Measurements from ENCODE around the gene GRID2.
A peak's percentile ranks its signal among the peaks of the same experiment; 100 is the strongest.
"Not testable (repeated sequence)": the region's sequence is repeated elsewhere in the genome, so short reads cannot be mapped to it uniquely, and the experiment has no call there.

Gene GRID2

DNA sequence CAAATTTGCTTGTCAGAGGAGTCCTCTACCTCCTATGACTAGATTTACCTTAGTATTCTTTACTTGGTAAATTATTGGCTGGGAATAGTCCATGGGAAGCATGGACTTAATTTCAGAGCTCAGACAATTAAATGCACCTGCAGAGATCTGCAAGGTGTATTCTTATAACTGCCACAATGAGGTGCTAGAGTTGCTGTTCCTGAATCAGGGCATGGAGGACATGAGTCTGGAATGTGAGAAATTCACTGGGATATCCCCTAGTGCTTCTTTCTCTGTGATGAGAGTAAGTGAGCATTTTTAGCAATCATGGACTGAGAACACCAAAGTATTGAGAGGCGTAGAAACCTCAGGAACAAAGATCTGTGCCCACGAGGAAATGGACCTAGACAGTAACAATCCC lies 32.9 kb upstream of the GRID2 start:
- TF ChIP-seq GATA1 (IDR thresholded peaks at IDR 0.05; ENCODE audit: low read depth, low read length) (no peak), POLR2A (IDR thresholded peaks at IDR 0.05; ENCODE audit: low read length) (no peak)
- DNase-seq, result no peak

DNA sequence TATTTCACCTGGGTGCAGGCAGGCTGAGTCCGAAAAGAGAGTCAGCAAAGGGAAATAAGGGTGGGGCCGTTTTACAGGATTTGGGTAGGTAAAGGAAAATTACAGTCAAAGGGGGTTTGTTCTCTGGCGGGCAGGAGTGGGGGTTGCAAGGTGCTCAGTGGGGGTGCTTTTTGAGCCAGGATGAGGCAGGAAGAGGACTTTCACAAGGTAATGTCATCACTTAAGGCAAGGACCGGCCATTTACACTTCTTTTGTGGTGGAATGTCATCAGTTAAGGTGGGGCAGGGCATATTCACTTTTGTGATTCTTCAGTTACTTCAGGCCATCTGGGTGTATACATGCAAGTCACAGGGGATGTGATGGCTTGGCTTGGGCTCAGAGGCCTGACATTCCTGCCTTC lies 32.2 kb upstream of the GRID2 start:
- DNase-seq, result not testable (repeated sequence)

- not testable (repeated sequence) for DNase-seq
Measured at GRCh38 chr4:92277057-92277881, 26.5 kb upstream of the GRID2 start.

DNA sequence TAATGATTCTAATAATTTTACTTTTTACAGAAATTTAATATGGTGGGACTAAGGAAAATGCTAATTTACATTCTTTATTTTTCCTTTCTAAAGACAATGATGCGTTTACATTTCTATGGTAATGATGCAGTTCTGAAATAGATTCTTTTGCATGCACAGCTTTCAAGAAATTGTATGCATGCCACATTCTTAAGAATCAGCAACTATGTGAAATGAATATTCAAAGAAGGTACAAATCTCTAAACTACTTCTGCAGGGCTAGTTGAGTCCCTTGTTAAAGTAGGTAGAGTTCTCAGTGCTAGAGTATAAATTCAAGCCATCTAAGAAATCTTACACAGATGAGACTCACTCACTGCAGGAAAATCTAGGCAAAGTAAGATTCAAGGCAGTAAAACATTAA lies 24.5 kb upstream of the GRID2 start:
- TF ChIP-seq POLR2A (IDR thresholded peaks at IDR 0.05; ENCODE audit: low read length) (no peak), GATA1 (IDR thresholded peaks at IDR 0.05; ENCODE audit: low read depth, low read length) (no peak)

DNA sequence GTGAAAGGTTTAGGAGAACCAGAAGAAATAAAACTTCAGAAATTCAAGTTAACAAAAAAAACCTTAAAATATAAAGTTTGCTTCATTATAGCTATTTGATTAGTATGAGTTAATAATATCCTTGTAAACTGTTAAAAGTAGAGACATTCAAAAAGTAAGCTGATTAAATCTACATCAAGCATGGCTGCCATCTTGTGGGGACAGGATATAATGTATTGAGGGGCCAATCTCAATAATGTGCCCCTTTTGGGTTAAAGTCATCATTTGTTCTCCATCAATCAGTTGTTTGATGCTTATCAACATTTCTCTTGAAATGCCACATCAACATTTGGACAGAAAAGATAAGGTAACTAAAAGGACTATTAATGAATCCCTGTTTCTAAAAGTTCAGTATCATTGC lies 4.6 kb upstream of the GRID2 start:
- TF ChIP-seq GATA1 (IDR thresholded peaks at IDR 0.05; ENCODE audit: low read depth, low read length), result no peak
- TF ChIP-seq POLR2A (IDR thresholded peaks at IDR 0.05; ENCODE audit: low read length), result no peak

More for the DNA sequence above, 24.5 kb upstream of the GRID2 start:
- DNase-seq, result no peak

DNA sequence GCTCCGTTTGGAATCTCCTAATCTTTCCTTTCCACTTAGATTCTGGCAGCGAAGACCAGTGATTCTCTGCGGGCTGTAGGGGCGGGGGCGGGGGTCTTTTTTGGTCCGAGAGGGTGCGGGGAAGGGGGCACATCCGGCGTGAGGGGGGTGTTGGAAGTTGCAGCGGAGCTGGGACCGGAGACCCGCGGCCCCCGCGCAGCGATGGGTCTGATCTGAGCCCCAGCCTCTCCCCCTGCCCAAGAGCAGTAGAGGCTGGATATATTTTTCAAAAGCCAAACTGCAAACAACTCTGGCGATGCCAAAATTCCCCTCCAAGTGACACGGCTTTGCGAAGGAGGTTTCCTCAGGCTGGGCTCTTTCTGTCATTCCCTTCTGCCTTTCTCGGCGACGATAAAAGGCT lies 355 bp downstream of the GRID2 start:
- no peak for TF ChIP-seq POLR2A (IDR thresholded peaks at IDR 0.05; ENCODE audit: low read length)
- no peak for TF ChIP-seq GATA1 (IDR thresholded peaks at IDR 0.05; ENCODE audit: low read depth, low read length)

More for the DNA sequence above, 4.6 kb upstream of the GRID2 start:
- DNase-seq, result no peak

GRCh38 chr4:92304606-92305005 lies 840 bp downstream of the GRID2 start:
- no peak for TF ChIP-seq POLR2A (IDR thresholded peaks at IDR 0.05; ENCODE audit: low read length)
- no peak for TF ChIP-seq GATA1 (IDR thresholded peaks at IDR 0.05; ENCODE audit: low read depth, low read length)
- DNase-seq, result no peak

More for the DNA sequence above, 355 bp downstream of the GRID2 start:
- DNase-seq, result no peak

GRCh38 chr4:92305148-92305877 lies 1.5 kb downstream of the GRID2 start:
- TF ChIP-seq GATA1 (IDR thresholded peaks at IDR 0.05; ENCODE audit: low read depth, low read length) (no peak), POLR2A (IDR thresholded peaks at IDR 0.05; ENCODE audit: low read length) (no peak)
- peak in 1 of 2 experiments; percentile 1 for DNase-seq

- no peak for DNase-seq
- TF ChIP-seq GATA1 (IDR thresholded peaks at IDR 0.05; ENCODE audit: low read depth, low read length) (no peak), POLR2A (IDR thresholded peaks at IDR 0.05; ENCODE audit: low read length) (no peak)
Measured at GRCh38 chr4:92305878-92306520, 2.2 kb downstream of the GRID2 start.

DNA sequence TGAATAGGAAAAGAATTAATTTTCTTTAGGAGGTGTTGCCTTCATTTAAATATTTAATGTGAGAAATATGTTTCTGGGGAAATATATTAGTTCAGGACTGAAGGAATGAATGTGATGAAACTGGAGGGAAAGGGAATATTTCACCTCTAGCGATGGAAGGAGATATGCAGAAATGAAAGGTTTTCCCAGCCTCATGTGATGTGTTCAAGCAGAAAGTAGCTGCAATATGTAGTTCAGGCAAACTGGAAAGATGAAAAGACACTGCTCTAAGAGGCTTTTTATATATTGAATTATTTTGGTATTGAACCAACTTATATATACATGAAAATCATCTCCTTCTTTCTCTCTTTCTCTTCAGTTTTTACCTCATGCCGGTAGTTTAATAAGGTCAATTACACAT lies 3.4 kb downstream of the GRID2 start:
- no peak for DNase-seq
- TF ChIP-seq GATA1 (IDR thresholded peaks at IDR 0.05; ENCODE audit: low read depth, low read length) (no peak), POLR2A (IDR thresholded peaks at IDR 0.05; ENCODE audit: low read length) (no peak)

- TF ChIP-seq POLR2A (IDR thresholded peaks at IDR 0.05; ENCODE audit: low read length), result no peak
- TF ChIP-seq GATA1 (IDR thresholded peaks at IDR 0.05; ENCODE audit: low read depth, low read length), result no peak
- DNase-seq, result no peak
Measured at GRCh38 chr4:92307866-92308265, 4.1 kb downstream of the GRID2 start.

- no peak for DNase-seq
- TF ChIP-seq GATA1 (IDR thresholded peaks at IDR 0.05; ENCODE audit: low read depth, low read length) (no peak), POLR2A (IDR thresholded peaks at IDR 0.05; ENCODE audit: low read length) (no peak)
Measured at GRCh38 chr4:92317047-92317446, 13.3 kb downstream of the GRID2 start.

DNA sequence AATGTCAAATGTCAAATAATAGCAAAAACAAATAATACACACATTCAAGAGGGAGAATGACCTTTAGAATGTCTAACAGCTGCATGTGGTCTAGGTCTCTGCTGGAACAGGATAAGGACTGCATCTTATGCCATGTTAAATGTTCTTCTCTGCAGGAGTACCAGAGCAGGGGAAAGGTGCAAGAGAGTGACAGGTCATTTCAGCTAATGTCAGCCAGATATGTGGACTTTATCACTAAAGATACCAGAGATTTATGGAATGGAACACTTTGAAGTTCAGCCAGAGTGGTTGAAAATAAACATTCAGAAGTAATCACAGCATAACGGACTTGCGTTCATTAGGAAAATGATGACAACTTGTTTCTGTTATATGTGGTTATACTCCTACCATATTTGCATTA lies 24.3 kb downstream of the GRID2 start:
- DNase-seq, result no peak
- TF ChIP-seq POLR2A (IDR thresholded peaks at IDR 0.05; ENCODE audit: low read length), result no peak
- no peak for TF ChIP-seq GATA1 (IDR thresholded peaks at IDR 0.05; ENCODE audit: low read depth, low read length)

DNA sequence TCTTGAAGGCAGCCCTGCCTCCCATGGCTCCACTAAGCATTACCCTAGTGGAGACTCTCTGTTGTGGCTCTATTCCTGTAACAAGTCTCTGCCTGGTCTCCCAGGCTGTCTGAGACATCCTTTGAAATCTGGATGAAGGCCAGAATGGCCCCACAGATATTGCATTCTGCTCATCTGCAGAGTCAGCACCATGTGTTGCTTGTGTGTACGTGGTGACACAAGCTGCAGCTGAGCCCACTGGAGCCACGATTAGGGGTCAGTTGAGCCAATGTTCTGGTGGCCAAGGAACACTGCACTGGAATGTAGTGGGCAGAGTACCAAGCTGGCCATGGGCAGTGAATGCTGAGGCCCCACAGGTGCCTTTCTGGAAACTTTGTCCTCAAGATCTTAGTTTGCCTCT lies 29.2 kb downstream of the GRID2 start:
- TF ChIP-seq GATA1 (IDR thresholded peaks at IDR 0.05; ENCODE audit: low read depth, low read length) (no peak), POLR2A (IDR thresholded peaks at IDR 0.05; ENCODE audit: low read length) (no peak)
- DNase-seq, result no peak

Measured in erythroblast (primary cell).